ENCODE results near the gene LITAFD. TPM values are rescaled to one million over a fixed set of nuclear protein-coding genes. Genes with fewer than 3 reads are reported as not detected.

LITAFD gene
- total RNA-seq, 1 experiment from 2014 or later = not detected

- TF ChIP-seq ZBTB33 (IDR thresholded peaks at IDR 0.05; ENCODE audit: extremely low read depth, insufficient replicate concordance, low read length) = no peak
- TF ChIP-seq JUND (IDR thresholded peaks at IDR 0.05) = no peak
- TF ChIP-seq POLR2AphosphoS5 (IDR thresholded peaks at IDR 0.05; ENCODE audit: low read depth, low read length) = no peak
- TF ChIP-seq ZNF274 (IDR thresholded peaks at IDR 0.05; ENCODE audit: low read depth, low read length) = no peak
- TF ChIP-seq ELF1 (IDR thresholded peaks at IDR 0.05; ENCODE audit: borderline replicate concordance, low read depth) = no peak
- no peak for TF ChIP-seq TCF7L2 (IDR thresholded peaks at IDR 0.05; ENCODE audit: borderline replicate concordance, extremely low read depth, insufficient read depth, insufficient read length)
Observed at GRCh38 chr16:8855972-8856371, 26.2 kb upstream of the LITAFD start (continued).

GRCh38 chr16:8858994-8859912 is 22.9 kb upstream of the LITAFD start:
- H3K79me2 ChIP-seq (ENCODE audit: insufficient read depth, low read length) = peaks cover 58% of the 10 kb centered on the region
- DNase-seq (ENCODE audit: low read depth, low spot score) (no peak), ATAC-seq (no peak)
- no peak overlapping the region for H3K4me2 ChIP-seq (ENCODE audit: low read length)
- H3K27me3 ChIP-seq (ENCODE audit: insufficient read depth, low read length) = no peaks in the 10 kb centered on the region
- H3K36me3 ChIP-seq (ENCODE audit: control insufficient read depth in 1 of 2, insufficient read depth in 2 of 2, low read length in 2 of 2) = peaks cover 20 to 28% of the 10 kb centered on the region in 2 experiments
- intact Hi-C loops (cut with micrococcal nuclease) = no loop called here
- H3K9me2 ChIP-seq (ENCODE audit: insufficient read depth) = no peaks in the 10 kb centered on the region
- H3K4me1 ChIP-seq (ENCODE audit: control insufficient read depth in 1 of 2, insufficient read depth in 2 of 2, low read length in 2 of 2) = peaks cover 16 to 17% of the 10 kb centered on the region in 2 experiments
- ChIA-PET RAD21 (ENCODE audit: low non-redundant PET in 1 of 2, low total read pairs in 2 of 2, uncharacterized antibody in 2 of 2, unreplicated experiment in 2 of 2) (no interaction called here), POLR2A (interaction anchor here (1.8 kb wide), 1 partner anchor 9 kb away, joined by 5 read pairs; the partner anchor contains the start of gene CARHSP1), CTCF (no interaction called here)
- TF ChIP-seq EGR1 (IDR thresholded peaks at IDR 0.05; ENCODE audit: low read depth) (no peak), SP1 (IDR thresholded peaks at IDR 0.05; ENCODE audit: low read depth) (no peak)
- no peaks in the 10 kb centered on the region for H3K9me3 ChIP-seq (ENCODE audit: control insufficient read depth in 1 of 2, insufficient read depth in 1 of 2, low read depth in 1 of 2, low read length in 2 of 2)
- H3K27ac ChIP-seq (ENCODE audit: low read depth, low read length) = no peak overlapping the region; the same call in 1 of the 2 replicates
- H4K20me1 ChIP-seq (ENCODE audit: insufficient read depth) = no peaks in the 10 kb centered on the region; the same call in 1 of the 2 replicates
- no peak overlapping the region for H3K9ac ChIP-seq (ENCODE audit: low read length)
- no peak overlapping the region for H2AFZ ChIP-seq (ENCODE audit: low read depth, low read length, poor library complexity, severe bottlenecking)
- H3K4me3 ChIP-seq (replicated peaks in 1 of 2; ENCODE audit: low read depth in 1 of 2, low read length in 2 of 2) = no peak overlapping the region
- BruUV-seq (replicated peaks) = no TSS peak
